CD4-positive, alpha-beta T cell treated with Interferon alpha-2 for 1 hour (primary cell): ENCODE data around the gene GRB10.

Experiments
- DNase-seq, 2 donors: peaks; one replicate each; pipeline ENCODE4 v3.0.0-alpha.2; 2020 to 2022

The GRB10 gene

GRCh38 chr7:50651271-50651989 lies 131.3 kb downstream of the GRB10 start:
- no peak for DNase-seq

GRCh38 chr7:50650057-50650664 lies 132.5 kb downstream of the GRB10 start:
- no peak for DNase-seq

- DNase-seq: no peak
These were observed 133.3 kb downstream of the GRB10 start for GRCh38 chr7:50649259-50649885.

GRCh38 chr7:50648570-50649169 lies 134.0 kb downstream of the GRB10 start:
- DNase-seq: no peak

GRCh38 chr7:50648076-50648475 lies 134.6 kb downstream of the GRB10 start:
- DNase-seq: no peak

- DNase-seq: no peak
These were observed 135.3 kb downstream of the GRB10 start for GRCh38 chr7:50647286-50647980.

- no peak for DNase-seq
These were observed 136.6 kb downstream of the GRB10 start for GRCh38 chr7:50646069-50646468.

- DNase-seq: no peak
These were observed 137.5 kb downstream of the GRB10 start for GRCh38 chr7:50645186-50645585.

- DNase-seq: no peak
These were observed 138.1 kb downstream of the GRB10 start for GRCh38 chr7:50644586-50644985.

GRCh38 chr7:50644114-50644513 lies 138.6 kb downstream of the GRB10 start:
- no peak for DNase-seq

- no peak for DNase-seq
These were observed 141.0 kb downstream of the GRB10 start for GRCh38 chr7:50641442-50642405.

GRCh38 chr7:50640779-50641178 lies 141.9 kb downstream of the GRB10 start:
- DNase-seq: no peak

- no peak for DNase-seq
These were observed 142.4 kb downstream of the GRB10 start for GRCh38 chr7:50640256-50640655.

- DNase-seq: no peak
These were observed 144.7 kb downstream of the GRB10 start for GRCh38 chr7:50637725-50638643.

GRCh38 chr7:50634378-50634777 lies 148.3 kb downstream of the GRB10 start:
- DNase-seq: no peak

GRCh38 chr7:50633414-50633710 lies 149.3 kb downstream of the GRB10 start:
- DNase-seq: no peak

- peak; percentile 39 to 72 for DNase-seq
These were observed 149.9 kb downstream of the GRB10 start for GRCh38 chr7:50632561-50633413.

- DNase-seq: no peak
These were observed 151.1 kb downstream of the GRB10 start for GRCh38 chr7:50631639-50632038.

- DNase-seq: no peak
These were observed 151.6 kb downstream of the GRB10 start for GRCh38 chr7:50631100-50631499.
